Measurements from ENCODE around the gene LMF1. TPM values are rescaled to one million over a fixed set of nuclear protein-coding genes. Genes with fewer than 3 reads are reported as not detected.
A peak's percentile ranks its signal among the peaks of the same experiment; 100 is the strongest.

The LMF1 gene
- total RNA-seq, 1 donor, result 29.4 TPM

DNA sequence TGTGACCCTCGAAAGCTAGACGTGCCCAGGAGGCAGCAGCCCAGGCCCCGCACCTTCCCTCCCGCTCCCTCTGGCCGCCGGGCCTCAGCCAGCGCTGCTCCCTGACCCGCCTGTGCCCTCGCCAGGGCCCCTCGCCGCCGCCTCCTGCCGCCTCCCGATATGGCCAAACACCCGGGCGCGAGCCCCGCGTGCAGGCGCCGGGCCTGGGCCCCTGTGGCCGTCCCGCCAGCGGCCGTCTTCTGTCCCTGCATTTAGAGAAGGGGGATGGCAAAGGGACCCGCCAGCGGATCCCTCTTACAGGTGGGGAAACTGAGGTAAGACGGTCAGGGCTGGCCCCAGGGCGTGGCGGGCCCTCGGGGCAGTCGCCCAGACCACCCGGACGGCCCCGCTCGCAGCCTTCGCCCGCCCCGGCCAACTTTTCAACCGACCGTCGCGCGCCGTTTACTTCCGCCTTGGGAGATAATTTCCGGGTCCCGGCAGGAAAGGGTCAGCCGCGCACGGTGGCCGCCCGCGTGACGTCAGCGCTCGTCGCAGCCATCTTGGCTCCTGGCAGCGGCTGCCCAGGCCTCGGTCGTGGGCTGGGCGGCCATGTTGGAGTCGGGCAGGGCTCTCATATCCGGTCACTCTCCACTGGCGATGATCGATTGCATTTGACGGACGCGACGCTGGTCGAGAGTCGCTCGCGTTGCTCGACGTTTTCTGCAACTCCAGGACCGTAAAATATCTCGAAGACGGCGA lies 163.3 kb downstream of the LMF1 start:
- peak overlapping the region; percentile 86 for H3K4me3 ChIP-seq (ENCODE audit: low read depth, low read length)
- TF ChIP-seq, protein P1, sequence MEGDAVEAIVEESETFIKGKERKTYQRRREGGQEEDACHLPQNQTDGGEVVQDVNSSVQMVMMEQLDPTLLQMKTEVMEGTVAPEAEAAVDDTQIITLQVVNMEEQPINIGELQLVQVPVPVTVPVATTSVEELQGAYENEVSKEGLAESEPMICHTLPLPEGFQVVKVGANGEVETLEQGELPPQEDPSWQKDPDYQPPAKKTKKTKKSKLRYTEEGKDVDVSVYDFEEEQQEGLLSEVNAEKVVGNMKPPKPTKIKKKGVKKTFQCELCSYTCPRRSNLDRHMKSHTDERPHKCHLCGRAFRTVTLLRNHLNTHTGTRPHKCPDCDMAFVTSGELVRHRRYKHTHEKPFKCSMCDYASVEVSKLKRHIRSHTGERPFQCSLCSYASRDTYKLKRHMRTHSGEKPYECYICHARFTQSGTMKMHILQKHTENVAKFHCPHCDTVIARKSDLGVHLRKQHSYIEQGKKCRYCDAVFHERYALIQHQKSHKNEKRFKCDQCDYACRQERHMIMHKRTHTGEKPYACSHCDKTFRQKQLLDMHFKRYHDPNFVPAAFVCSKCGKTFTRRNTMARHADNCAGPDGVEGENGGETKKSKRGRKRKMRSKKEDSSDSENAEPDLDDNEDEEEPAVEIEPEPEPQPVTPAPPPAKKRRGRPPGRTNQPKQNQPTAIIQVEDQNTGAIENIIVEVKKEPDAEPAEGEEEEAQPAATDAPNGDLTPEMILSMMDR (IDR thresholded peaks at IDR 0.05; ENCODE audit: insufficient read depth, low read length), result no peak
- peak; percentile 89 for DNase-seq (ENCODE audit: low read depth)

DNA sequence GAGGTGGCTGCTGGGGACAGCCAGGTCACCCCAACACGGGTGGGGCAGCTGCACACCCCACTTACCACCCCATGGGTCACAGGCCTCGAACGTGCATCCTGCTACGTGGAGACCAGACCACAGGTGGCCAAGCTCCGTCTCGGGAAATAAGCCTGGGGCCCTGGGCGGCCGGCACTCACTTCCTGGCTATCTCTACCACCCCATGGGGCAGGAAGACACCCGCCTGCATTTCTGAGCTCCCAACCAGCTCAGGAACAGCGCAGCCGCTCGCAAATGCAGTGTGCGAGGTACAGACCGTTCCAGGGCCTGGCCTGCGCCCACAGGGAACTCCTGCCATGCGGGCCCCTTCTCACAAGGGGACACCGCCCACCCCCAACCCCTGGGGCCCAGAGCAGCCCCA lies 165.3 kb downstream of the LMF1 start:
- TF ChIP-seq, protein P1 (IDR thresholded peaks at IDR 0.05; ENCODE audit: insufficient read depth, low read length), result no peak

GRCh38 chr16:804193-805048 lies 166.4 kb downstream of the LMF1 start:
- no peak for DNase-seq (ENCODE audit: low read depth)
- H3K4me3 ChIP-seq (ENCODE audit: low read depth, low read length), result no peak overlapping the region
- TF ChIP-seq, protein P1 (IDR thresholded peaks at IDR 0.05; ENCODE audit: insufficient read depth, low read length), result no peak

More for the DNA sequence above, 165.3 kb downstream of the LMF1 start:
- H3K4me3 ChIP-seq (ENCODE audit: low read depth, low read length), result no peak overlapping the region
- DNase-seq (ENCODE audit: low read depth), result no peak

GRCh38 chr16:803754-804080 lies 167.1 kb downstream of the LMF1 start:
- H3K4me3 ChIP-seq (ENCODE audit: low read depth, low read length), result no peak overlapping the region
- no peak for DNase-seq (ENCODE audit: low read depth)
- TF ChIP-seq, protein P1 (IDR thresholded peaks at IDR 0.05; ENCODE audit: insufficient read depth, low read length), result no peak

Other genes with a start within 250 kb of the LMF1 start
- 21.8 and 70.1 TPM in 2 replicates for gene ANTKMT, start 249.8 kb downstream of the LMF1 start, total RNA-seq (ENCODE audit: low replicate concordance)
- gene CCDC78, start 244.5 kb downstream of the LMF1 start, total RNA-seq (ENCODE audit: low replicate concordance), result 1.1 and 1.8 TPM in 2 replicates
- gene HAGHL, start 243.9 kb downstream of the LMF1 start, total RNA-seq (ENCODE audit: low replicate concordance), result 10.6 and 21.1 TPM in 2 replicates
- gene CIAO3, start 230.0 kb downstream of the LMF1 start, total RNA-seq (ENCODE audit: low replicate concordance), result 20.0 and 24.7 TPM in 2 replicates
- not detected in 2 replicates for gene MSLN, start 210.2 kb downstream of the LMF1 start, total RNA-seq (ENCODE audit: low replicate concordance)
- 14.5 and 20.3 TPM in 2 replicates for gene RPUSD1, start 182.6 kb downstream of the LMF1 start, total RNA-seq (ENCODE audit: low replicate concordance)
- 3.6 and 20.0 TPM in 2 replicates for gene CHTF18, start 182.4 kb downstream of the LMF1 start, total RNA-seq (ENCODE audit: low replicate concordance)
- not detected in 2 replicates for gene GNG13, start 170.2 kb downstream of the LMF1 start, total RNA-seq (ENCODE audit: low replicate concordance)
- 0.09 and 0.33 TPM in 2 replicates for gene SOX8, start 10.8 kb upstream of the LMF1 start, total RNA-seq (ENCODE audit: low replicate concordance)
- gene SSTR5, start 101.8 kb upstream of the LMF1 start, total RNA-seq (ENCODE audit: low replicate concordance), result not detected in 2 replicates
- not detected in 2 replicates for gene C1QTNF8, start 125.3 kb upstream of the LMF1 start, total RNA-seq (ENCODE audit: low replicate concordance)
- gene CACNA1H, start 182.1 kb upstream of the LMF1 start, total RNA-seq (ENCODE audit: low replicate concordance), result 2.7 TPM in 1 of 2 replicates, not detected in the other